ENCODE measurements around the gene ARHGAP26. TPM values are rescaled to one million over a fixed set of nuclear protein-coding genes. Genes with fewer than 3 reads are reported as not detected.
A peak's percentile ranks its signal among the peaks of the same experiment; 100 is the strongest.

The ARHGAP26 gene
- total RNA-seq, 1 experiment from 2014 or later, result 1.7 TPM

DNA sequence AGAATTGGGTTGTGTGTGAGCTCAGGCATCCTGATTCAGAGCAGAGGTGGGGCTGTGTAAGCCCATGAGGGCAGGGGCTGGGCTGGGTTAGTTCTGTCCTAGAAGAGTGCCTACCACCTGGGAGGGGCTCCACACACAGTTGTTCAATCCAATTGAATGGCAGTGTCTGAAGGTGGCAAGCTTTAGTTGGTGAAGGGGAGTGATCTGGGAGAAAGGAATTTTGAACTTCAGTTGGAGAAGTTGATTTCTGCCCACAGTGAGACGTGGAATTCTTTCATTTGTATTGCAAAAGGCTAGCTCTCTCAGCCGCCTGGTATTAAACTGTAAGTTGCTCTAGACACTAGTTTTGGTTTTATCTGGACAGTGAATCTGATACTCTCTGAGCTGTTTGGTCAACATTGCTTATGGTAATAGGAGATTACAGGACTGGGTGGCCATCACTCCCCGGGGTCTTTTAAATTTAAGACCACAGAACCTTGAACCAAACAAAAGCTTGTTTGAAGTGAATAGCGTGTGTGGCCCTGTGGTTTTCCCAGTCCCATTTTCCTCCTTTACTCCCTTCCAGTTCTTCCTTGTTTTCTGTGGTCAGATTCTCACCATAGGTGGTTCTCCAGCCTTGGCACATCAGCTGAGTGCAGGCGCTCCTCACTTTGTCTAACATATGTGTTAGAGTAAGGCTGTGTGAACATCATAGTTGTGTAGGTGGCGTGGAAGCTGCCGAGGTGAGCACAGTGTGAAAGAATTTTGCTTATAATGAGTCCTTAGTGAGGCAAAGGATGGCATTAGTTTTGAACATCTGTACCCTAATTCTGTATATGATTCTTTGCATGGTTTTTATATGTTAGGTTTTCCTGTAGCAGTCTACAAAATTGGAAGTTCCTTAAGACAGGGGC, 78.0 kb downstream of the ARHGAP26 start:
- peak; percentile 23 for DNase-seq (ENCODE audit: low spot score)

DNA sequence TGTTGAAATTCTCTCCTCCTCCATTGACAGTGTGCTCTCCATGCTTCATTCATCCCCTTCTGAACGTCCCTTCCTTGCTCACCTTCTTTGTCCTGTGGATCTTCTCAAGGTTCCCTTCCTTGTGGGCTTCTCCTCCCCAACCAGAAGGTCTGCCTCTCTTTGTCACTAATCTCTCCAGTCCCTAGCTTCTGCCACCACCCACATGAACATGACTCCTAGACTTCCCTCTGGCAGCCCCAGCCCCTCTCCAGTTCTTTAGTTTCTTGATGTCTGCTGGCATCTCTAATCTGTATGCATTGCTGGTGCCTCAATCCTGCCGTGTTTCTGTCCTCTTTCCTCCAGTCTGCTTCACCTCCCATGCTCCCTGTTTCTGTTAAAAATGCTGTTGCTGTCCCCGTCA, 79.3 kb downstream of the ARHGAP26 start:
- no peak for DNase-seq (ENCODE audit: low spot score)

DNA sequence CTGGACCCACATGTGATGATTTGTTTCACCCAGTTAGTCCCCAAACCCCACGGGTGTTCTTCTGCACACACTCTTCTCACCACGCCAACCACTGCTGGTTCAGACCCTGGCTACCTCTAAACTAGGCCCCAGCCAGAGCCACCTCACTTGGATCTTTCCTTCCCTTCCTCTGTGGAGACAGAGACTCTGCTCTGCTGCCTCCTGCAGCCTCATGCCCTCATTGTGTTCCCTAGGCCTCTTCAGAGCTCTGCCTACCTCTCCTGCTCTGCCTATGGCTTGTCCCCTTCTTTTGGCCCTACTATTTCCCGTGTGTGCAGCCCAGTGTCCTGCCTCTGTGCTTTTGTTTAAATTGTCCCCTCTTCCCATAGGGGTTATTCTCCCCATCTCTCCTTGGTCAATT, 79.7 kb downstream of the ARHGAP26 start:
- no peak for DNase-seq (ENCODE audit: low spot score)

DNA sequence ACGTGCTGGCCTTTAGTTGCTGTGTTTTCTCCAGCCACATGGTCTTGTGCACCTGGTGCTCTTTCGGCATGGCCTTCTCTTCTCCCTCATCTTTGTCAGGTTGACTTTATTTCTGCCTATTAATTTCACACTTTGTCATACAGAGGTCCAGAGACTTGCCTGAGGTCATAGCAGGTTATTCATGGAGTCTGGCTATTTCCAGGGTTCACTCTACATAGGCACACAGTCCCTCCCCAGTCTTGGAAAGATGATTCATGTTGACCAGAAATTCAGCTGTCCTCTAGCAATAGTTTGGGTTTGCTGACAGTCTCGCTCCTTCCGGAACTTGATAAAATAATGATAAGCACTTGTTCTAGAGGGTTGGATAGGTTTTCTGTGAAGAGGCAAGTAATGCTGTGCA, 81.6 kb downstream of the ARHGAP26 start:
- DNase-seq (ENCODE audit: low spot score), result no peak

DNA sequence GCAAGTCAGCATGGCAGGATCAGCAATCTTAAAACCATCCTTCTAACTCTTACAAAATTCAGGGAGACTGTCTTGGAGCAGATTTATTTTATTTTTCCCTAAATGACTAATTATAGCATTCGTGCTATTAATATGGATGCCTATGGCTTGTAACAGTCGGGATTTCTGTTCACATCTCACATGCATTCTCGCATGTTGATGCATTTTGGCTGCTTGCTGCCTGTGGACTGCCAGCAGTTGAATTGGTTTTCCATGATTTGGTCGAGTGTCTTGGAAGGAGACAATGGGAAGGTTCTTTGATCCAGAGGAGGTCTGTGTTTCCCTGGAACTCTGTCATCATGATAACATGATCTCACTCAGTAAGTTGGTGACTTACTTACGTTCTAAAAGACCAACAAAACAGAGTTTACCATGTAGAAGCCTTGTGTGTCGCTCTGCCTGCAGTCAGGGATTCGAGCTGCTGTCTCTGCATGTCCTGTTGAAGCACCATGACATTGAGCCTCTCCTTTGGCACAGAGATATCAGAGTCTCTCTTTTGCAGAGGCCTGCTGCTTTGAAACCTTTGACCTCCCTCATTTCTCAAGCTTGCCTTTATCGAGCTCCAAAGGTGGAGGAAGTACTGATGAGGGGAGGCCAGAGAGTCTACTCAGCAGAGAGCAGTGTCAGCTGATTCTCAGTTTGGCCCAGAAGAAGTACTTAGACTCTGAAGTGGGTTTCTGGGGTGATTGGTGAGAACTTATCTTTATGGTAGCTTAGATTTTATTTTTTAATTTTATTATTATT, 82.4 kb downstream of the ARHGAP26 start:
- DNase-seq (ENCODE audit: low spot score), result no peak

DNA sequence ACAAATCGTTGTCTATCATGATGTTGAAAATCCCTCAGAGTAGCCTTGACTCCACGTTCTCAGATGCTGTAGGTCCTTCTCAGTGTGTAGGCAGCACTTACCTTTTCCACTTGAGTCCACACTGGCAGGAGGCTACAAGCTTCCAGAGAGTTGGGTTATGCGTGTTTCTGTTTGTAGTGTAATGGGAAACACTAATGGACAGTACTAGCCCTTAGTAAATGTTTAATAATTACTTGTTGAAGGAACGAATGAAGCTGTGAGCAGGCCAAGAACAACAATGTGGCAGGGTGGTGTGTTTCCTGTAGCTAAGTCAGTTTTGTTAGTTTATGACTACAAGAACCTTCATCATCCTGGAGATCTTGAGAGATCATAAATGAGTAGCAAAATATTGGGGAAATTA, 83.5 kb downstream of the ARHGAP26 start:
- no peak for DNase-seq (ENCODE audit: low spot score)

DNA sequence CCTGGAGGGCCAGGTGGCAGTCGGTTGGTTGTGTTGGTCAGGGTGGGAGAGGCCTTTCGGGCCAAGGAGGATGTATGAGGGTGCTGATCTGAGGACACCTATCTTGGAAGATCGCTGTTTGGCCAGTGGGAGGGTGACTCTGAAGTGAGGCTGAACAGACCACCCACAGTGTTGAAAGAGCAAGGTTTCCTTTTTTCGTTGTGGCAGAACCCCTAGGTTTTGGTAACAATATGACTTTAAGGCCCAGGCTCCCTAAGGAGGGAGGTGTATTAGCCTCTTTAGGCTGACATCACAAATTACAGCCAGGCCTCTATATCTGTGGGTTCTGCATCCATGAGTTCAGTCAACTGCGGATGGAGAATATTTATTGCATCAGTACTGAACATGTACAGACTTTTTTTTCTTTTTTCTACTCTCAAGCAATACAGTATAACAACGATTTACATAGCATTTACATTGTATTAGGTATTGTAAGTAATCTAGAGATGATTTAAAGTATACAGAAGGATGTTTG, 86.1 kb downstream of the ARHGAP26 start:
- no peak for DNase-seq (ENCODE audit: low spot score)

DNA sequence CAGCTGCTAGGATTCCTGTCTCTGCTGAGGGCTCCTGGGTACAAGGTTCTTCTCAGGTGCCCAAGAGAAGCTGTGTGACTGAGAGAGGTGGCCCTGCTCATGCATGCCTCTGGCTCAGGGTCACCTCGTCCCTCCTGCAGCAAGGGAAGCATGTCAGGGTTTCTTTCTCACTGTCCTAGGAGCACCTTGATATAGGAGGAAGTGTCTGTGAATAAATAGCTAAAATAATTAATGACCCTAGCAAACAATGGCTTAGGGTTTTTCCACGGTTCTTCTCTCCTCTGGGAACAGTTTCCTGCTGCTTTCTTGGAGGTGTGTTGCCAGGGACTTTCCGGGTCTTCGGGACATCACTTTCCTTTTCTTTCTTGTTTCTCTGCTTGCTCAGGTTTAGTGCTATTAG, 87.2 kb downstream of the ARHGAP26 start:
- DNase-seq (ENCODE audit: low spot score), result no peak

DNA sequence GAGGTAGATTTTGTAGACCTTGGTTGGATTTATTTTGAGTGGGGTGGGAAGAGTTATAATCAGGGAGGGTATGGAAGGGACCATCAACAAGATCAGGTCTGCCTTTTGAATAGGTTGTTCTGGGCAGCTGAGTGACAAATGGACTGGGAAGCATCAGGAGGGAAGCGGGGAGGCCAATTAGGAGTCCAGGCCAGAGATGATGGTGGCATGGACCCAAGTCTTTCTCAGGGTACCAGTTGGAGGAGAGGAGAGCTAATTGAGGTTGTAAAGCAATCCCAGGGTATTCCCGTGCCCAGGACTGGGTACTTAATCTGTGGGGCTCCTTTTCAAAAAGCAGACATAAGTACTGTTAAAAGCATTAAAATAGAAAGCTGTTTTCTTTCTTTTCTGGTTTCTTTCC, 88.9 kb downstream of the ARHGAP26 start:
- no peak for DNase-seq (ENCODE audit: low spot score)

DNA sequence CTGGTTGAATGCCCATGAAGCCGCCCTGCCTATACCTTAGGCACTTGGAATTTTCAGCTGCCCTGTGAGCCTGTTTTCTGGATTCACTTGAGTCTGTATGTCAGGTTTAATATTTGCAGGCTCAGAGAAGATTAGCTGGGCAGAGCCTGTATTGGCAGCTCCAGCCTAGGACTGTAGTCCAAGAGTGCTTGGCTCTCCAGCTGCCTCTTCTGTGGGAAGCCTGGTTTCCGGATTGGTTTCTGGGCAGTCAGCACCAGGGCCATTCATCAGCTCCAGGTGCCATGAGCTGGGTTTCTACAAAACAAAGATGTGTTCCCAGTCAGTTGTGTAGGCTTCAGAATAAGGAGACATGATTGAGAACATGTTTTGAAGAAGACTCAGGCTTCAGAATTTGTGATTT, 90.1 kb downstream of the ARHGAP26 start:
- no peak for DNase-seq (ENCODE audit: low spot score)

DNA sequence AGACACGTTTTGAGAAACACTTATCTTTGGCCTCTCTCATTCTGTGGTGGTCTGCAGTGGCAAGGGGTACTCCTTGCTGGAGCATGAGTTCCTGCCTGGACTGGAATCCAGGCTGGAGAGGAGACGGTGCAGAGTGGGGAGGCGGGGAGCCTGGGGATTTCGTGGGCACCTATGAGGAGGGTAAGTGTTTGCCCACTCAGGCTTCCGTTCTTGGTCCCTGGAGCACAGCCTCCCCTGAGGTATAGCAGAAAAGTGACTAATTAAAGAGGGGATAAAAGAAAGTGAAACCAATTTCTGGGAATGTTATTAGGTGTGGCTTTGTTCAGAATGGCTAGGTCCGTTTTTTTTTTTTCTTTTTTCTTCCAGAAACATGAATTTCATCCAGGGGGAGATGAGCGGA, 90.8 kb downstream of the ARHGAP26 start:
- no peak for DNase-seq (ENCODE audit: low spot score)

DNA sequence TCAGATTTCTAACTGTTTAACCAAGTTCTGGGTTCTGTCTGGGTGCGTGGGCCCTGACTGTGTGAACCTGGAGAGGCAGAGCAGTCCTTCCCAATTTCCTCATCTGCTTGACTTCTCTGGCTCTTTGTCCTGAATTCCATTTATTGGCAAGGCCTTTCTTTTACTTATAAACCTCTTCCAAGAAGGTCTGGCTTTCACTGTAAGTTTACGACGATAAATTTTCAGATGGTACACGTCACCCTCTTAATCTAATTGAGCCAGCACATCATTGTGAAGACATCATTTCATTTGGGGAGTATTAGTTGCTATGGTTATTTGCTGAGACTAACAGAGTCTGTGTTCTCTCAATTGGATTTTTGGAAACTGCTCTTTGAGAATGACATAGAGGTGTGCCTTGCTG, 92.4 kb downstream of the ARHGAP26 start:
- no peak for DNase-seq (ENCODE audit: low spot score)

DNA sequence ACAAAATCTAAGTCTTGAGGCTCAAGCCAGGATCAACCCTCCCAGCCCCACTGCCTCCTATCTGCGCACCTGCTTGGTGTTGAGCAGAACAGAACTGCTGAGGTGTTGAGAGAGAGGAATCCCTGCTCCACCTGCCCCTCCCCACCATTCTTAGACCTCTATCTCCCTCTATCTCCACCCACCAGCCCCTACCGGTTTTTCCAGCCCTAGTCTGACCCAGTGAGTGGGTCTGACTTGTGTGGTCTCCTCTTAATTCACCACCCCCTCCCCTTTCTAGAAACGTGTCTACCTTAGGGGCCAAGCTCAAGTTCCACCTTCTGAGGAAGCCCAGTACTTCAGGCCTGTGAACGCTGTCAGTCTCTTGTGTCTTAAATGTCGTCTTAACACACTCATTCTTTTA, 93.7 kb downstream of the ARHGAP26 start:
- no peak for DNase-seq (ENCODE audit: low spot score)

DNA sequence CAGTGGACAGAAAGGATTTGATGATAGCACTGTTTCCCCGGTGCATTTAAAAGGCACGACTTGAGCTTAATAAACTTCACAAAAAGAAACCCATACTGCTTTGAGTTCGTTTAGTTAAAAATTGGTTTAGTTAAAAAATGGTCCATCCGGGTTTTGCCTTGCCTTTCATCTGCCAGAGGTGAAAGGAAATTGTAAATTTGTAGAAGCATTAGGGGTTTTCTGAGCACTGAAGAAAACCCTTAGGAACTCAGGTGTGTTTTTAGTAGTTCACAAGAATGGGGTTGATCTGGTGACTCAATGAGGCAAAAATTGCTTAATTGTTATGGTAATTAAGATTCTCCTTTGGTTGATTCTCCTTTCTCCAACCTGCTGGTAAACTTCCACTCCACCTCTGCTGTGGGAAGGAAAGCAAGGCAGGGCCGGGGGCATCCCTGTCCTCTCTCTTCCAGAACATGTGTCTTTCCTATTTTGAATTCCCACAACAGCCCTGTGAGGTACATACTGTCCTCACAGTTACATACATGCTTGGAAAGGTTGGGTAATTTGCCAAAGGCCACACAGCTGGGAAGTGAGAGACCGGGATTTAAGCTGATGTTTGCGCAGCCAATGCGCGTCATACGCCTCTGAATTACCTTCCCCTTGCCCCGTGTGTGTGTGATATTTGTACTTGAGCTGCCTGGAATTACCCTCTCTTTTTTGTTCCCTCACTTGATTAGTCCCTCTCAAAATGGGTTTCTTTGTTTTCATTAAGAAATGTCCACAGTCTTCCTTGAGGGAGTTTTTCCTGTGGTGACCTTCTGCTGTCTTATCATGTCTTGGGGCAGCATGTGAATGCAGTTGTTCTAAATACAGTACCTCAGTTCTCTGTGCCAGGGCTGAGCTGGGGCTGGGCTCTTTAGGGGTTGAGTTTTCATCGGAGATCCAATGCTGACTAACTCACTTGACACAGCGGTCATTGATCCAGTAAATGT, 94.4 kb downstream of the ARHGAP26 start:
- DNase-seq (ENCODE audit: low spot score), result no peak

DNA sequence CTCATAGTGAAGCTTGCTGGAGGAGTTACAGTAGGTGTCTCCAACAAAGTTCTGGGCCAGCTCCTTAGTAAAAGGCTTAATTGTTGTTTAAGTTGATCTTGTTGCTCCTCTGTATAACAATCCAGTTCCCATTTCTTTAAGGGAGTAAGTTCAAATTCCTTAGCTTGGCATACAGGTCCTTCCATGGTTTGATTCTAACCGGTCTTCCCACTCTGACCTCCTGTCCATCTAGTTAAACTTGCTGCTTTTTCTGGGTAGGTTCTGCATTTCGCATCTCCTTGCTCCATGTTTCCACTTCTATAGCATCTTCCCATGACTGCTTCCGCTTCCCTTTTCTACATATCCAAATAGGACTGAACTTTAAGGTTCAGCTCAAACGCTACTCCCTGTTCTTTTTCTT, 95.5 kb downstream of the ARHGAP26 start:
- no peak for DNase-seq (ENCODE audit: low spot score)

DNA sequence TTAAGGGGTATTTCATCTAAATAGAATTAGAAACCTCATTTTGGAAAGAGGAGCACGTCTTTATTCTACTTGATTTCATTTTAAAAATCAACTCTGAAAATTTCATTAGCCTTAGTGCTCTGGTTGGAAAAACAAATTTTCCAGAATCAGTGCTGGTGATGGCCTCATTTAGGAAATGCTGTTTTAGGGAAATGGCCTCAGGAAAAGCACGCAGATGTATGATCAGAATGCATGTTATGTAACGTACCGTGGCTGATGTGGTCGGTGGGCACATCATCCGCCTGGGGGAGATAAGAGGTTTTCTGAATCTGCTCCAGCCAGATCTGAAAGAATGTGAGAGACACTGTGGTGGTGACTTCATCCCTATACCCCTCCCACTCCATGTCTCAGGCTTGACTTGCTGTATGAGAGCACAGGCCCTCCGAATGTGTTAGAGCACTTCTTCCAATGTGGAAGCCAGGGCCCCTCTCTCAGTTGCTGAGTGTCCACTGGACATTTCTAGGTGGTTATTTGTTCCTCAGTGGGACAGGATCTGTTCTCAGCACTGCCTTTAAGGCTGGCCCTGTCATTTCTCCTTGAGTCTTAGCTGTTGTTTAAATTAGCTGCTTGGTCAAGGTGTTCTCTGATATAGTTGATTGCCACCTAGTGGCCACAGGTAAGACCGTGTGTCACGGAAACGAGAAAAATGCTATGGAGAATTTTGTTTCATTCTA, 96.5 kb downstream of the ARHGAP26 start:
- peak; percentile 75 for DNase-seq (ENCODE audit: low spot score)

DNA sequence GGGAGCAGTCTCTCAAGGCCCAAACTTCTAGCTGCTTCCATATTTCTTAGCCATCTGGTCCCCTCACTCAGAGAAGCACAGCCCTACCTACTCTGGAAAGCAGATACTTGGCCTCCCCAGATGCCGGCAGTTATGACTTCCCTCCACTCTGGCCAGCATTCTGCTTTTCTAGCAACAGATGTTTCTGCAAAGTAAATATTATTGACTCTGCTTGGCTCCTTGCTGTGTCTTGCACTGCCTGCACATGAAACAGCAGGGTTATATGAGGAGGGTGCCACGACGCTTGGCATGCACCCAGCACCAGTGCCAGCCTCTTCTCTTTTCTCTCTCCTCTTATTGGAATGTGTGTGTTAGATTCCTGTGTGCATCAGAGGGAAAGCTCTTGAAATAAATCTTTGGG, 99.7 kb downstream of the ARHGAP26 start:
- DNase-seq (ENCODE audit: low spot score), result peak; percentile 25

DNA sequence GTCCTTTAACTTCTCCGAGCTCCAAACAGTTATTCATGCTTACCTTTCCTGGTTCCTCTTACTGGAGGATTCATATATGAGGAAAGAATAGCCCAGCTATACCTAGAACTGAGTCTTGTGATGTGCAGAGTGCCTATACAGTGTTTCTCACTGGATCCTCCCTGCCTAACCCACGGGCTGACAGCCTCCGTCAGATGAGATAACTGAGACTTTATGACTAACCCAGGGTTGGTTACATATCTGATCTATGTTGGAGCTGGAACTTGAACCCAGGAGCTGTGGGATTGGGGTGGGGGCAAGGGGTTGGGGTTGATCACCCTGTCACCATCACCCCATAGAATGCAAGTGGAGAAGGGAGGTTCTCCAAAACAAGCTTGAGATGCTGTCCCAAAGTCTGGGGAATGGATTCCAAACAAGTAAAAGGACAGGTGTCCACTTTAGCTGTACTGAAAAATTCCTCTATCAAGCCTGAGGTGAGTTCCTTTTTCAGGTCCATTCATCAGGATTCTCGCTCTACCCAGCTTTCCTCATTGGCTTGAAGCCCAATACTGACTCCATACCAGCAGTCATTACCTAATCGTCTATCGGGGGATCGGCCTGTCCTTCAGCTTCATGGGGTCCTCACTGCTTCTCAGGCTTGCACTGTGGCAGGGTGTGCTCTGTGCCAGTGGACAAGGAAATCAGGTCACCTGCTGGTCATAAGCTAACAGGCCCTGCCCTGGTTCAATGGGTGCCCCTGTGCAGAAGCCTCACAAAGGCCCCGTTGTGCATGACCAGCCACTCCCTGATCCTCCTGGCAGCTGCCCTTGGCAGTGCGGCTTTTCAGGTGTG, 100.6 kb downstream of the ARHGAP26 start:
- no peak for DNase-seq (ENCODE audit: low spot score)

DNA sequence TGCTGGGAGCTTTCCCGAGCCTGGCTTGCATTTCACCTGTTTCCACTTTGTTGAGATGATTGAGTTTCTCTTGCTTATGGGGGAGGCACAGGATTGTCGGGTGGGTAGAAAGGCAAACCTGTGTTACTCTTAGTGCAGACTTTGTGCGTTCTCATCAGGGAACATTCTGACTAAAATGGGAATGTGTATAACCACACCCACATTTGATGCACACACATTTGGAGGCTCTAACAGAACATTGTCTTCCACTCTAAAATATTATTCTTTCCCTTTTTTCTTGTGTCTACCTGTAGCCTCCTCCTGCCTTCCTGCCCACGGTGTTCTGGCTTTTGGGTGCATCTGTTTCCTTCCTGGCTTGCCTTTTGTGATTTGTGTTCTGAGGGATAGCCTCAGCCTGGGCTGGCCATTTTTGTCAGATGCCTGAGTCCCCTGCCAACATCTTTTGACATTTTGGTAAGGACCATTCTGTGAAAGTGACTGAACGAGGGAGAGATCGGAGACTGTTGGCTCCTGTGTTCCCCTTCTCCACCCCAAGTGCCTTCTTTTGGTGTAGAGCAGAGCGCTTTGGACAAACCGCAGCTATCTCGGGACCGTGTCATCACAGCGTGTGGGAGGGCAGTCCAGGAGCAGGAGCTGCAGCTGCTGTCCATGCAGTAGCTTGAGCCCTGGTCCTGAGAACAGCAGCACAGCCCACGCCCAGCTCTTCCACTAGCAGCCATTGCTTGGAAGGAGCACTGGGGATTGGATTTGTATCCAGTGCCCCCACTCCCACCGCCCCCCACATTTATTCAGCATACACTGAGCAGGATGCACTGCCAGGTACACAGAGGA, 101.4 kb downstream of the ARHGAP26 start:
- DNase-seq (ENCODE audit: low spot score), result no peak

Measured in H4 (cell line).